ENCODE data around the gene MANF. TPM values are rescaled to one million over a fixed set of nuclear protein-coding genes. Genes with fewer than 3 reads are reported as not detected.

Gene MANF
- total RNA-seq, 3 donors from 2014 or later (not counting 1 experiment from before 2014, with no cell fraction given) = 51.7 to 58.6 (median 58.3) TPM

- Mint-ChIP-seq H3K36me3 (no peaks in the 10 kb centered on the region), H3K4me3 (no peak overlapping the region), H3K9me3 (no peaks in the 10 kb centered on the region), H3K4me1 (peaks cover 5 to 8% of the 10 kb centered on the region in 2 donors), H3K27ac (peak overlapping the region in 1 of 2 donors; percentile 12), H3K27me3 (ENCODE audit: low read depth in 2 of 2) (no peaks in the 10 kb centered on the region)
- ATAC-seq = peak; percentile 79 to 88 (median 86)
- Histone ChIP-seq H3K27me3 (ENCODE audit: control insufficient read depth, insufficient read depth, low read length) (no peaks in the 10 kb centered on the region), H3K27ac (ENCODE audit: low read length) (no peak overlapping the region), H3K4me3 (ENCODE audit: low read length) (no peak overlapping the region), H3K36me3 (ENCODE audit: control insufficient read depth, insufficient read depth, low read length) (peaks cover 27% of the 10 kb centered on the region), H3K9me3 (ENCODE audit: control insufficient read depth, insufficient read depth, low read length) (no peaks in the 10 kb centered on the region), H3K4me1 (ENCODE audit: control insufficient read depth, insufficient read depth, low read length) (no peaks in the 10 kb centered on the region)
- intact Hi-C loops (cut with micrococcal nuclease) = loop anchor here (1.0 to 5.0 kb wide), 2 partner anchors 463 to 819 kb away; no protein-coding TSS in a partner anchor
- TF ChIP-seq CTCF (IDR thresholded peaks at IDR 0.05) = peak; percentile 70
- DNase-seq = peak in 1 of 2 donors; percentile 78
Observed at GRCh38 chr3:51434746-51435327, 49.7 kb downstream of the MANF start.

GRCh38 chr3:51436998-51437639 is 52.0 kb downstream of the MANF start:
- peaks cover 9% of the 10 kb centered on the region for H3K36me3 Mint-ChIP-seq
- H3K27me3 Mint-ChIP-seq (ENCODE audit: low read depth in 2 of 2) = no peaks in the 10 kb centered on the region
- no peaks in the 10 kb centered on the region for H3K9me3 Mint-ChIP-seq
- WGBS (ENCODE audit: insufficient coverage) = 98% methylated on average over 8 of the region's 8 CpGs
- no peak for TF ChIP-seq CTCF (IDR thresholded peaks at IDR 0.05)
- Histone ChIP-seq H3K4me1 (ENCODE audit: control insufficient read depth, insufficient read depth, low read length) (no peaks in the 10 kb centered on the region), H3K4me3 (ENCODE audit: low read length) (no peak overlapping the region), H3K27me3 (ENCODE audit: control insufficient read depth, insufficient read depth, low read length) (no peaks in the 10 kb centered on the region), H3K36me3 (ENCODE audit: control insufficient read depth, insufficient read depth, low read length) (peaks cover 43% of the 10 kb centered on the region), H3K27ac (ENCODE audit: low read length) (no peak overlapping the region), H3K9me3 (ENCODE audit: control insufficient read depth, insufficient read depth, low read length) (no peaks in the 10 kb centered on the region)
- ATAC-seq = no peak
- H3K4me3 Mint-ChIP-seq = no peak overlapping the region
- no peak for DNase-seq
- peaks cover 5 to 8% of the 10 kb centered on the region in 2 donors for H3K4me1 Mint-ChIP-seq
- H3K27ac Mint-ChIP-seq = peak overlapping the region in 1 of 2 donors; percentile 45
- intact Hi-C loops (cut with micrococcal nuclease) = no loop called here

Other genes with a start within 250 kb of the MANF start
- 10 to 100 TPM; 23.7 to 29.0 (median 28.6) TPM for gene RBM15B, start 6.0 kb downstream of the MANF start, total RNA-seq
- gene DCAF1, start 114.7 kb downstream of the MANF start, total RNA-seq = 10 to 100 TPM; 21.8 to 26.9 (median 23.4) TPM
- gene RAD54L2, start 153.4 kb downstream of the MANF start, total RNA-seq = 10 to 100 TPM; 49.7 to 59.1 (median 57.9) TPM

Data from natural killer cell (primary cell).